GM18907 (cell line): ENCODE data around the gene SYPL1.
"Not testable (repeated sequence)": the region's sequence is repeated elsewhere in the genome, so short reads cannot be mapped to it uniquely, and the experiment has no call there.

Experiments used
- ATAC-seq: cut with Tn5 transposase; IDR thresholded peaks from one replicate; pipeline ENCODE4 v1.9.1; 2021; ENCODE audit warnings: mild to moderate bottlenecking, moderate library complexity; ENCODE audit not compliant: unreplicated experiment

SYPL1 gene

GRCh38 chr7:106112118-106112971, at the start of gene SYPL1:
Gene SYPL1 (minus strand): TSS chr7:106112312. CDS start chr7:106112208, 104 bp downstream.
- ATAC-seq: peak; percentile 81

GRCh38 chr7:106155027-106155426, 42.9 kb upstream of the SYPL1 start:
- ATAC-seq: no peak

GRCh38 chr7:106153891-106154449, 41.9 kb upstream of the SYPL1 start:
- ATAC-seq: peak; percentile 84

GRCh38 chr7:106152313-106152665, 40.2 kb upstream of the SYPL1 start:
- ATAC-seq: no peak

GRCh38 chr7:106151459-106152312, 39.6 kb upstream of the SYPL1 start:
- ATAC-seq: no peak

- no peak for ATAC-seq
These were observed 31.7 kb upstream of the SYPL1 start for GRCh38 chr7:106143711-106144337.

GRCh38 chr7:106142136-106142535, 30.0 kb upstream of the SYPL1 start:
- no peak for ATAC-seq

- ATAC-seq: no peak
These were observed 28.5 kb upstream of the SYPL1 start for GRCh38 chr7:106140406-106141173.

GRCh38 chr7:106139265-106140251, 27.4 kb upstream of the SYPL1 start:
- no peak for ATAC-seq

GRCh38 chr7:106138776-106139175, 26.7 kb upstream of the SYPL1 start:
- no peak for ATAC-seq

- ATAC-seq: not testable (repeated sequence)
These were observed 26.1 kb upstream of the SYPL1 start for GRCh38 chr7:106138181-106138580.

GRCh38 chr7:106134241-106134640, 22.1 kb upstream of the SYPL1 start:
- no peak for ATAC-seq

- no peak for ATAC-seq
These were observed 17.2 kb upstream of the SYPL1 start for GRCh38 chr7:106129291-106129690.

- ATAC-seq: no peak
These were observed 16.7 kb upstream of the SYPL1 start for GRCh38 chr7:106128836-106129235.

- no peak for ATAC-seq
These were observed 16.1 kb upstream of the SYPL1 start for GRCh38 chr7:106127984-106128780.

GRCh38 chr7:106126170-106126938, 14.2 kb upstream of the SYPL1 start:
- ATAC-seq: no peak

- no peak for ATAC-seq
These were observed 13.3 kb upstream of the SYPL1 start for GRCh38 chr7:106125417-106125816.

- no peak for ATAC-seq
These were observed 12.1 kb upstream of the SYPL1 start for GRCh38 chr7:106124186-106124585.
